Loucy (cell line): ENCODE data around the gene MPV17.

Experiments used
- H2AFZ ChIP-seq: fragments of 200-600 bp; sonication (generic); 2 replicates; pipeline ENCODE4 v1.6.0; 2016; ENCODE audit warnings: antibody characterized with exemption, mild to moderate bottlenecking, low read length, moderate library complexity
- H3F3A ChIP-seq: fragments of 200-600 bp; 2 replicates; pipeline ENCODE4 v1.6.0; 2016; ENCODE audit warnings: antibody characterized with exemption, low read depth, mild to moderate bottlenecking
- H3K27me3 ChIP-seq: fragments of 200-600 bp; sonication (generic); 2 replicates; pipeline ENCODE4 v1.6.1; 2014; ENCODE audit warnings: low read length, mild to moderate bottlenecking; ENCODE audit not compliant: insufficient read depth, poor library complexity, severe bottlenecking
- H3K36me3 ChIP-seq: fragments of 200-600 bp; sonication (generic); 2 replicates; pipeline ENCODE4 v1.6.1; 2016; ENCODE audit warnings: low read length; ENCODE audit not compliant: insufficient read depth
- H3K4me1 ChIP-seq: fragments of 200-600 bp; sonication (generic); 2 replicates; pipeline ENCODE4 v1.5.1; 2014; ENCODE audit warnings: low read length, mild to moderate bottlenecking; ENCODE audit not compliant: insufficient read depth, poor library complexity, severe bottlenecking
- H3K4me2 ChIP-seq: fragments of 200-600 bp; sonication (generic); 2 replicates; pipeline ENCODE4 v1.6.0; 2014; ENCODE audit warnings: antibody characterized with exemption, low read length, low read depth, mild to moderate bottlenecking; ENCODE audit not compliant: poor library complexity, severe bottlenecking
- H3K4me3 ChIP-seq: fragments of 200-600 bp; sonication (generic); 2 replicates; pipeline ENCODE4 v1.5.1; 2014; ENCODE audit warnings: low read length, mild to moderate bottlenecking, mixed read lengths; ENCODE audit not compliant: poor library complexity, severe bottlenecking
- H3K79me2 ChIP-seq: fragments of 200-600 bp; sonication (generic); 2 replicates; pipeline ENCODE4 v1.6.1; 2014; ENCODE audit warnings: low read length; ENCODE audit not compliant: insufficient read depth
- H3K9ac ChIP-seq: fragments of 200-600 bp; sonication (generic); 2 replicates; pipeline ENCODE4 v1.6.0; 2014; ENCODE audit warnings: mild to moderate bottlenecking, low read depth, low read length, moderate library complexity; ENCODE audit not compliant: poor library complexity, severe bottlenecking
- H3K9me2 ChIP-seq: fragments of 200-600 bp; sonication (generic); replicated peaks from 2 replicates; pipeline ENCODE4 v1.6.1; 2016; ENCODE audit warnings: low read depth, low read length, mixed read lengths
- H3K9me3 ChIP-seq: fragments of 200-600 bp; sonication (generic); 2 replicates; pipeline ENCODE4 v1.6.1; 2014; ENCODE audit warnings: mild to moderate bottlenecking, antibody characterized with exemption, low read length, low read depth; ENCODE audit not compliant: insufficient read depth
- H4K20me1 ChIP-seq: fragments of 200-600 bp; sonication (generic); 2 replicates; pipeline ENCODE4 v1.6.0; 2014; ENCODE audit warnings: antibody characterized with exemption, low read length, mild to moderate bottlenecking; ENCODE audit not compliant: insufficient read depth, poor library complexity, severe bottlenecking
- EZH2phosphoT487 ChIP-seq: fragments of 200-600 bp; IDR thresholded peaks from 2 replicates; pipeline ENCODE4 v1.6.1; 2018; ENCODE audit warnings: antibody characterized with exemption, mild to moderate bottlenecking, moderate library complexity, borderline replicate concordance
- TF ChIP-seq, protein P1 (sequence below): fragments of 200-600 bp; sonication (generic); conservative IDR thresholded peaks from 2 replicates; pipeline ENCODE4 v1.5.1; 2014; ENCODE audit warnings: mild to moderate bottlenecking, antibody characterized with exemption, low read length

The MPV17 gene

DNA sequence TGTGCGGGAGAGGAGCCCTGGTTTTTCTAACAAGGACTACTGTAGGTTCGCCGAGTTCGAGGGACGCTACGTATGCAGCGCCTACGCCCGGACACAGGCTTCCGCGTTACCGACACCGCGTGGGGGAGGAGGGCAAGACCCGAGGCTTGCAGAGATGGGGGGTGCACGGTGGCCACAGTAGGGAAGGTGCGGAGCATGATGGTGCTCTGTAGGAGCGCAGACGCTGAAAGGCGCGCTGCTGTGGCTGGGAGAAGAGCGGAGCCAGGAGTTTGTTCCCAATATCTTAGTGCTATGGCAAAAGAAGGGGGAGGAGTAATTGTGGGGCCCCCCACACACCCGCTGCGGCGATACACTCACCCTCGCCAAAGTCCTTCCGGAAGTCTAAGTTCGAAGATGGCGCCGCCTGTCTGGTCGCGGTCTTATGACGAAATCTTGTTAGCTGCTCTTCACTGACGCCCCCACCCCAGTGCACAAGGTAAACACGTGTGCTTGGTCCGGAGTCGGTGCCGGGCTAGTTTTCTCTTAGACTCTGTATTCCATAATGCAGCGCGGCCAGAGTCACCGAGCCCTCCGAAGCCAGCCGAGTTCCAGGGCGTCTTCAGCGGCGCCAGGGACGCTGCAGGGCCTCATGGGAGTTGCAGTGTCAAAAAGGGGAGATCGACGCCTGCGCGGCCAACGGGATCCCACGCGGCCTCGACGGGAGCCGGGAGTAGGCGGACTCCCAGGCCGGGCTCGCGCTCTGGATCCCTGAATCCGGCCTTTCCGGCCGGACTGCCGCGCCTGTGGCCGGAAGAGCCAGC lies 33.7 kb upstream of the MPV17 start, which contains the start of gene GTF3C2:
GTF3C2 (minus strand) TSS at position 383 of the 800 bp plus-strand sequence. CDS start 13,210 bp downstream, outside the sequence.
- no peaks in the 10 kb centered on the region for H3K9me3 ChIP-seq
- peak within 1 kb of the TSS; percentile 93 for H3K4me3 ChIP-seq
- H3K79me2 ChIP-seq = peaks cover 69% of the 10 kb centered on the region
- no peaks in the 10 kb centered on the region for H3K9me2 ChIP-seq
- H3F3A ChIP-seq = 0 out of 2 replicates have a peak, but pooled peaks cover 2% of the 10 kb centered on the region
- H4K20me1 ChIP-seq = peaks cover 15% of the 10 kb centered on the region
- no peaks in the 10 kb centered on the region for H3K36me3 ChIP-seq
- peak within 1 kb of the TSS; percentile 81 for H2AFZ ChIP-seq
- H3K4me2 ChIP-seq = peak within 1 kb of the TSS; percentile 98
- H3K4me1 ChIP-seq = peaks cover 26% of the 10 kb centered on the region
- H3K27me3 ChIP-seq = no peaks in the 10 kb centered on the region
- TF ChIP-seq, protein P1, sequence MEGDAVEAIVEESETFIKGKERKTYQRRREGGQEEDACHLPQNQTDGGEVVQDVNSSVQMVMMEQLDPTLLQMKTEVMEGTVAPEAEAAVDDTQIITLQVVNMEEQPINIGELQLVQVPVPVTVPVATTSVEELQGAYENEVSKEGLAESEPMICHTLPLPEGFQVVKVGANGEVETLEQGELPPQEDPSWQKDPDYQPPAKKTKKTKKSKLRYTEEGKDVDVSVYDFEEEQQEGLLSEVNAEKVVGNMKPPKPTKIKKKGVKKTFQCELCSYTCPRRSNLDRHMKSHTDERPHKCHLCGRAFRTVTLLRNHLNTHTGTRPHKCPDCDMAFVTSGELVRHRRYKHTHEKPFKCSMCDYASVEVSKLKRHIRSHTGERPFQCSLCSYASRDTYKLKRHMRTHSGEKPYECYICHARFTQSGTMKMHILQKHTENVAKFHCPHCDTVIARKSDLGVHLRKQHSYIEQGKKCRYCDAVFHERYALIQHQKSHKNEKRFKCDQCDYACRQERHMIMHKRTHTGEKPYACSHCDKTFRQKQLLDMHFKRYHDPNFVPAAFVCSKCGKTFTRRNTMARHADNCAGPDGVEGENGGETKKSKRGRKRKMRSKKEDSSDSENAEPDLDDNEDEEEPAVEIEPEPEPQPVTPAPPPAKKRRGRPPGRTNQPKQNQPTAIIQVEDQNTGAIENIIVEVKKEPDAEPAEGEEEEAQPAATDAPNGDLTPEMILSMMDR = no peak
- H3K9ac ChIP-seq = peak within 1 kb of the TSS; percentile 94

DNA sequence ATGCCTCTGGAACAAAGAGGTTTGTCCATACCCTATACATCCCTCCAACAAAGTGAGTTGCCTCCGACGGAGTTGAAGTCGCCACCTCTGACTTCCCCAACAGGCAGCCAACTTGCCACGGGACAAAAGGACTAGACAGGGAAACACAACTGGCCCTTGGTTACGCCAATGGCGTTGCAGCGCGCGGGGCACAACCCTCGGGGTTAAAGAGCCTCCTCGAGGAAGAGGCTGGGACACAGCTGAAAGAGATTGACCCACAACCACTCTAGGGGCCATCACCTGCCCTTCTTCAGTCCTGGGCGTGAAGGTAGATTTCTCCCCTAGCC lies 33.1 kb upstream of the MPV17 start:
- H3K9ac ChIP-seq = peak overlapping the region; percentile 94
- H3K4me1 ChIP-seq = peaks cover 26% of the 10 kb centered on the region
- H3K4me2 ChIP-seq = peak overlapping the region; percentile 98
- H3F3A ChIP-seq = 0 out of 2 replicates have a peak, but pooled peaks cover 2% of the 10 kb centered on the region
- H3K9me3 ChIP-seq = no peaks in the 10 kb centered on the region
- H3K79me2 ChIP-seq = peaks cover 73% of the 10 kb centered on the region
- peak overlapping the region; percentile 81 for H2AFZ ChIP-seq
- H3K27me3 ChIP-seq = no peaks in the 10 kb centered on the region
- H3K9me2 ChIP-seq = no peaks in the 10 kb centered on the region
- TF ChIP-seq, protein P1 = no peak
- no peak for TF ChIP-seq EZH2phosphoT487
- no peaks in the 10 kb centered on the region for H3K36me3 ChIP-seq
- peaks cover 19% of the 10 kb centered on the region for H4K20me1 ChIP-seq
- peak overlapping the region; percentile 93 for H3K4me3 ChIP-seq

DNA sequence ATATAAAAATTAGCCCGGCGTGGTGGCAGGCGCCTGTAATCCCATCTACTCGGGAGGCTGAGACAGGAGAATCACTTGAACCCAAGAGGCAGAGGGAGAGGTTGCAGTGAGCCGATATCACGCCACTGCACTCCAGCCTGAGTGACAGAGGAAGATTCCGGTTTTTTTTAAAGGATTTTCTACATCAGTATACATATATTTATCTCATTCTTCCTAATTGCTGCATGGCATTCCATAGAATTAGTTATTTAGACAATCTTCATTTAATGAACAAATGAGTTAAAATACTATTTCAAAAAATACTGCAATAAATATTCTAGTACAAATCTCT lies 31.7 kb upstream of the MPV17 start:
- no peaks in the 10 kb centered on the region for H3K9me2 ChIP-seq
- peaks cover 26% of the 10 kb centered on the region for H3K4me1 ChIP-seq
- peaks cover 85% of the 10 kb centered on the region for H3K79me2 ChIP-seq
- peaks cover 26% of the 10 kb centered on the region for H4K20me1 ChIP-seq
- TF ChIP-seq, protein P1 = no peak
- no peak for TF ChIP-seq EZH2phosphoT487
- H3K4me2 ChIP-seq = peak overlapping the region; percentile 98
- no peak overlapping the region for H2AFZ ChIP-seq
- H3K4me3 ChIP-seq = peak overlapping the region; percentile 93
- H3K27me3 ChIP-seq = no peaks in the 10 kb centered on the region
- 0 out of 2 replicates have a peak, but pooled peaks cover 2% of the 10 kb centered on the region for H3F3A ChIP-seq
- peak overlapping the region; percentile 94 for H3K9ac ChIP-seq
- no peaks in the 10 kb centered on the region for H3K36me3 ChIP-seq
- H3K9me3 ChIP-seq = no peaks in the 10 kb centered on the region
